OCI-LY3 (cell line): ENCODE data around the gene UBE3D.

Source experiments
- H2AFZ ChIP-seq: fragments of 200-600, 300-600 bp; shearing (Covaris generic); 2 replicates; pipeline ENCODE4 v1.6.0; 2014; ENCODE audit warnings: antibody characterized with exemption, low read depth, low read length
- H3K27ac ChIP-seq: fragments of 200-600, 300-600 bp; sonication (generic); 2 replicates; pipeline ENCODE4 v1.5.1; 2014; ENCODE audit warnings: mild to moderate bottlenecking, low read length, moderate library complexity, mixed read lengths
- H3K27me3 ChIP-seq: fragments of 200-600, 300-600 bp; sonication (generic); 2 replicates; pipeline ENCODE4 v1.6.1; 2014; ENCODE audit warnings: low read depth, low read length, mixed read lengths
- H3K36me3 ChIP-seq: fragments of 200-600, 300-600 bp; sonication (generic); replicated peaks from 2 replicates; pipeline ENCODE3; 2014; ENCODE audit warnings: low read depth, low read length, mixed read lengths
- H3K4me1 ChIP-seq: fragments of 300-600, 200-600 bp; sonication (generic); 2 replicates; pipeline ENCODE4 v1.6.1; 2014; ENCODE audit warnings: low read length, mixed read lengths
- H3K4me2 ChIP-seq: fragments of 200-600, 300-600 bp; sonication (generic); 2 replicates; pipeline ENCODE4 v1.6.1; 2014; ENCODE audit warnings: low read length, mixed read lengths
- H3K4me3 ChIP-seq: fragments of 300-600, 200-600 bp; sonication (generic); 2 replicates; pipeline ENCODE4 v1.5.1; 2014; ENCODE audit warnings: antibody characterized with exemption, mild to moderate bottlenecking, low read length, moderate library complexity
- H3K79me2 ChIP-seq: fragments of 300-600, 200-600 bp; shearing (Covaris generic); 2 replicates; pipeline ENCODE4 v1.6.1; 2014; ENCODE audit warnings: mild to moderate bottlenecking, low read length, mixed read lengths
- H3K9ac ChIP-seq: fragments of 300-600, 200-600 bp; shearing (Covaris generic); 2 replicates; pipeline ENCODE4 v1.6.0; 2014; ENCODE audit warnings: mild to moderate bottlenecking, low read length, moderate library complexity
- H3K9me3 ChIP-seq: fragments of 200-600, 300-600 bp; shearing (Covaris generic); 2 replicates; pipeline ENCODE4 v1.6.1; 2014; ENCODE audit warnings: low read length, mixed read lengths; ENCODE audit not compliant: insufficient read depth
- H4K20me1 ChIP-seq: fragments of 200-600, 300-600 bp; sonication (generic); 2 replicates; pipeline ENCODE4 v1.6.1; 2016; ENCODE audit warnings: low read length, mixed read lengths; ENCODE audit not compliant: insufficient read depth
- EZH2phosphoT487 ChIP-seq: fragments of 200-600 bp; shearing (Covaris generic); IDR thresholded peaks from 2 replicates; pipeline ENCODE4 v1.6.1; 2018; ENCODE audit warnings: antibody characterized with exemption, mixed run types, low read depth
- TF ChIP-seq, protein P1 (sequence below): fragments of 200-600, 300-600 bp; sonication (generic); IDR thresholded peaks from 2 replicates; pipeline ENCODE4 v1.5.1; 2014; ENCODE audit warnings: antibody characterized with exemption, low read length, low read depth

Gene UBE3D

GRCh38 chr6:82910395-82910794, 155.2 kb downstream of the UBE3D start:
- Histone ChIP-seq H3K27ac (no peak overlapping the region), H3K4me3 (no peak overlapping the region), H2AFZ (no peak overlapping the region), H3K36me3 (no peaks in the 10 kb centered on the region), H3K27me3 (no peaks in the 10 kb centered on the region), H3K4me1 (no peaks in the 10 kb centered on the region), H3K9me3 (no peaks in the 10 kb centered on the region), H3K4me2 (no peak overlapping the region), H3K79me2 (no peaks in the 10 kb centered on the region), H4K20me1 (no peaks in the 10 kb centered on the region), H3K9ac (no peak overlapping the region)
- TF ChIP-seq EZH2phosphoT487: no peak

DNA sequence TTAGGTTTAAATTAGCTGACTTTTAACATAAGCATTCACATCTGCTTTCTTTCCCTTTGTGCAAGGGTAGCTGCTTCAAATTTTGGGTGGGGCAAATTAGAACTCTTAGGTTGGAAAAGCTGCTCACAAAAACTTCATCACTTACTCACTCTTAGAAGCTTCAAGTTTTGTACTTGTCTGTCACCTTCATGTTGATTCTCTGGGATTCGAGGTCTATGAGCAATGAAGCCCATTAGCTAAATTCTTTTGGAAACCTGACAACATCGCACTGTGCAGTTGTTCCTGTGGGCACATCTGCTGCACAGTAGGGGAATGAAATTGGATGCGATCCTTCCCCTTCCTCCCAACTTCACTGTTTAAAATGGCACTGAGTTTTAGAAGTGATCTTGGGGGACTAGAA, 156.1 kb downstream of the UBE3D start:
- no peak overlapping the region for H3K27ac ChIP-seq

DNA sequence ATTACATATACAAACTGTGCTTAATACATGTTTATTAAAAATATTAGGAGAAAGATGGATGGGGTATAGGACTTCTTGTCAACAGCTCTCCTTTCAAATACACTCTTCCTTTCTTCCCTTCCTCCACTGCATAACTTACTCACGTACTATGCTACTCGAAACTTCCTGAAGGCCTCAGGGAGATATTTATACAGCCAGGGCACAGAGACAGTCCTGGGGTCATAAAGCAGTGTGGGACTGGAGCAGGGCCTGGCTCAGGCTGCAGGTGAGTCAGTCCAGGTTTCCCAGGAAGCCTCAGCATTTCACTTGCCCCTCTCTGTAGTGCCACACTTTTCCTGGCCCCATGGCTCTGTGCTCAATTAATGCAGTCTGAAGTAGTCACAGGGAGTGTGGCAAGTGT, 157.0 kb downstream of the UBE3D start:
- Histone ChIP-seq H3K4me2 (no peak overlapping the region), H3K9ac (no peak overlapping the region), H3K27me3 (no peaks in the 10 kb centered on the region), H3K9me3 (no peaks in the 10 kb centered on the region), H3K4me3 (no peak overlapping the region), H3K4me1 (no peaks in the 10 kb centered on the region), H2AFZ (no peak overlapping the region), H4K20me1 (no peaks in the 10 kb centered on the region), H3K36me3 (no peaks in the 10 kb centered on the region), H3K79me2 (no peaks in the 10 kb centered on the region), H3K27ac (no peak overlapping the region)
- no peak for TF ChIP-seq EZH2phosphoT487
- TF ChIP-seq, protein P1, sequence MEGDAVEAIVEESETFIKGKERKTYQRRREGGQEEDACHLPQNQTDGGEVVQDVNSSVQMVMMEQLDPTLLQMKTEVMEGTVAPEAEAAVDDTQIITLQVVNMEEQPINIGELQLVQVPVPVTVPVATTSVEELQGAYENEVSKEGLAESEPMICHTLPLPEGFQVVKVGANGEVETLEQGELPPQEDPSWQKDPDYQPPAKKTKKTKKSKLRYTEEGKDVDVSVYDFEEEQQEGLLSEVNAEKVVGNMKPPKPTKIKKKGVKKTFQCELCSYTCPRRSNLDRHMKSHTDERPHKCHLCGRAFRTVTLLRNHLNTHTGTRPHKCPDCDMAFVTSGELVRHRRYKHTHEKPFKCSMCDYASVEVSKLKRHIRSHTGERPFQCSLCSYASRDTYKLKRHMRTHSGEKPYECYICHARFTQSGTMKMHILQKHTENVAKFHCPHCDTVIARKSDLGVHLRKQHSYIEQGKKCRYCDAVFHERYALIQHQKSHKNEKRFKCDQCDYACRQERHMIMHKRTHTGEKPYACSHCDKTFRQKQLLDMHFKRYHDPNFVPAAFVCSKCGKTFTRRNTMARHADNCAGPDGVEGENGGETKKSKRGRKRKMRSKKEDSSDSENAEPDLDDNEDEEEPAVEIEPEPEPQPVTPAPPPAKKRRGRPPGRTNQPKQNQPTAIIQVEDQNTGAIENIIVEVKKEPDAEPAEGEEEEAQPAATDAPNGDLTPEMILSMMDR: no peak

More for the DNA sequence above, 156.1 kb downstream of the UBE3D start:
- no peaks in the 10 kb centered on the region for H3K27me3 ChIP-seq
- no peaks in the 10 kb centered on the region for H3K4me1 ChIP-seq
- TF ChIP-seq, protein P1: no peak
- no peak for TF ChIP-seq EZH2phosphoT487
- no peaks in the 10 kb centered on the region for H3K79me2 ChIP-seq
- H3K4me3 ChIP-seq: no peak overlapping the region
- no peak overlapping the region for H3K9ac ChIP-seq
- no peaks in the 10 kb centered on the region for H3K36me3 ChIP-seq
- no peaks in the 10 kb centered on the region for H3K9me3 ChIP-seq
- no peak overlapping the region for H2AFZ ChIP-seq
- H3K4me2 ChIP-seq: no peak overlapping the region
- no peaks in the 10 kb centered on the region for H4K20me1 ChIP-seq

DNA sequence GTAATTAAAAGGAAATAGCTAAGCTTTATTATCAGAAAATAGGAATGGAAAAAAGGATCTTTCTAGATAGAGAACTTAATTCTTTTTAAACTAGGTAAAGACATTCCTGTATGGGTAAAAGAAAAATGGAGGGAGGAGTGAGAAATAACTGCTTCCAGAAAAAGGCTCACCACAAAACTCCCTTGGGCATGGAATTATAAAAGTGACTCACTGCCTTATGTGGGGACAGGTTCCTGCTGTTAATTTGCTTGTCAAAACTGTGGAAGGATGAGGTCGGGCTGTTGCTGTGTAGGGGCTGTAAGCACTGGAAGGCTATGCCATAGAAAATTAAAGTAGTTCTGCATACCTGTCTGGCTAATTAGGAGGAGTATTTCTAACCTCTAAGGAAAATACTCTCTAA, 158.7 kb downstream of the UBE3D start:
- H3K27me3 ChIP-seq: no peaks in the 10 kb centered on the region
- H3K4me2 ChIP-seq: no peak overlapping the region
- no peak overlapping the region for H3K9ac ChIP-seq
- H3K4me1 ChIP-seq: peaks cover 7% of the 10 kb centered on the region
- no peaks in the 10 kb centered on the region for H3K9me3 ChIP-seq
- H3K4me3 ChIP-seq: no peak overlapping the region
- H3K79me2 ChIP-seq: no peaks in the 10 kb centered on the region
- H3K27ac ChIP-seq: no peak overlapping the region
- no peak overlapping the region for H2AFZ ChIP-seq
- H4K20me1 ChIP-seq: no peaks in the 10 kb centered on the region
- no peaks in the 10 kb centered on the region for H3K36me3 ChIP-seq
- no peak for TF ChIP-seq EZH2phosphoT487
- TF ChIP-seq, protein P1: no peak

GRCh38 chr6:82906489-82906888, 159.2 kb downstream of the UBE3D start:
- no peak overlapping the region for H3K4me3 ChIP-seq
- no peaks in the 10 kb centered on the region for H3K36me3 ChIP-seq
- no peak overlapping the region for H2AFZ ChIP-seq
- H3K27me3 ChIP-seq: no peaks in the 10 kb centered on the region
- no peak overlapping the region for H3K9ac ChIP-seq
- H3K9me3 ChIP-seq: no peaks in the 10 kb centered on the region
- TF ChIP-seq, protein P1: no peak
- TF ChIP-seq EZH2phosphoT487: no peak
- peaks cover 8% of the 10 kb centered on the region for H3K4me1 ChIP-seq
- no peaks in the 10 kb centered on the region for H3K79me2 ChIP-seq
- H3K27ac ChIP-seq: no peak overlapping the region
- no peak overlapping the region for H3K4me2 ChIP-seq
- H4K20me1 ChIP-seq: no peaks in the 10 kb centered on the region
